PC-3 (cell line): ENCODE measurements around the gene USP9X. TPM values are rescaled to one million over a fixed set of nuclear protein-coding genes. Genes with fewer than 3 reads are reported as not detected.

ENCODE experiments used
- ATAC-seq: fragments of 200-7000 bp; cut with Tn5 transposase; 2 replicates; pipeline ENCODE4 v1.9.1; 2020; ENCODE audit warnings: mild to moderate bottlenecking, moderate library complexity
- BruUV-seq: library from RNA; stranded (reverse); fragments of 400-500 nt; replicated peaks from 2 replicates; lab custom pipeline; 2021; lab: Mats Ljungman, UMichigan
- CTCF ChIA-PET: fragments of 300-600 bp; sonication (Branson Sonifier 250); formaldehyde crosslinking; loops from one replicate; lab custom pipeline; 2022; ENCODE audit warnings: antibody characterized with exemption; lab: Charles Lee
- POLR2A ChIA-PET: fragments of 300-600 bp; sonication (Branson Sonifier 250); formaldehyde crosslinking; loops from one replicate; lab custom pipeline; 2022; ENCODE audit warnings: antibody characterized with exemption; ENCODE audit not compliant: unreplicated experiment; lab: Charles Lee
- DNase-seq: peaks from one replicate; pipeline ENCODE4 v3.0.0-alpha.2; 2015
- H2AFZ ChIP-seq: fragments of 300-600 bp; sonication (generic); 2 replicates; pipeline ENCODE4 v1.6.0; 2016; ENCODE audit warnings: antibody characterized with exemption, low read length
- H3F3A ChIP-seq: fragments of 300-600 bp; sonication (generic); one replicate; pipeline ENCODE4 v1.6.0; 2017; ENCODE audit warnings: antibody characterized with exemption, low read length, control low read depth, mild to moderate bottlenecking; ENCODE audit not compliant: unreplicated experiment
- H3K27ac ChIP-seq: fragments of 300-600 bp; sonication (generic); 2 replicates; pipeline ENCODE4 v1.5.1; 2016; ENCODE audit warnings: mild to moderate bottlenecking, low read length
- H3K27me3 ChIP-seq: fragments of 300-600 bp; sonication (generic); 2 replicates; pipeline ENCODE4 v1.6.1; 2016; ENCODE audit warnings: low read length, mixed read lengths
- H3K36me3 ChIP-seq: fragments of 300-600 bp; sonication (generic); 2 replicates; pipeline ENCODE4 v1.6.1; 2016; ENCODE audit warnings: low read depth, mixed run types, low read length, mixed read lengths
- H3K4me1 ChIP-seq: fragments of 300-600 bp; sonication (generic); 2 replicates; pipeline ENCODE4 v1.5.1; 2016; ENCODE audit warnings: low read length; ENCODE audit not compliant: insufficient read depth
- H3K4me2 ChIP-seq: fragments of 300-600 bp; sonication (generic); 2 replicates; pipeline ENCODE4 v1.6.0; 2016; ENCODE audit warnings: low read length
- H3K4me3 ChIP-seq: fragments of 300-600 bp; sonication (generic); 2 replicates; pipeline ENCODE4 v1.5.1; 2016; ENCODE audit warnings: mild to moderate bottlenecking, low read length, mixed read lengths
- H3K79me2 ChIP-seq: fragments of 300-600 bp; sonication (generic); 2 replicates; pipeline ENCODE4 v1.6.1; 2017; ENCODE audit warnings: low read length, mixed read lengths
- H3K9ac ChIP-seq: fragments of 300-600 bp; sonication (generic); 2 replicates; pipeline ENCODE4 v1.6.0; 2016; ENCODE audit warnings: mild to moderate bottlenecking, low read length
- H3K9me2 ChIP-seq: fragments of 300-600 bp; sonication (generic); replicated peaks from 2 replicates; pipeline ENCODE4 v1.6.1; 2016; ENCODE audit warnings: mixed run types, low read length, mixed read lengths
- H3K9me3 ChIP-seq: fragments of 300-600 bp; sonication (generic); 2 replicates; pipeline ENCODE4 v1.6.1; 2016; ENCODE audit warnings: low read length, mixed read lengths
- H4K20me1 ChIP-seq: fragments of 300-600 bp; sonication (generic); 2 replicates; pipeline ENCODE4 v1.6.1; 2016; ENCODE audit warnings: low read length, mixed read lengths
- CTCF ChIP-seq: fragments of 300-600 bp; sonication (generic); conservative IDR thresholded peaks from 2 replicates; pipeline ENCODE4 v1.5.1; 2017; ENCODE audit warnings: antibody characterized with exemption, low read depth, mild to moderate bottlenecking, low read length
- EZH2 ChIP-seq: fragments of 300-600 bp; sonication (generic); IDR thresholded peaks from one replicate; pipeline ENCODE4 v1.6.1; 2017; ENCODE audit warnings: antibody characterized with exemption, mild to moderate bottlenecking, low read length; ENCODE audit not compliant: unreplicated experiment
- EZH2phosphoT487 ChIP-seq: fragments of 300-600 bp; sonication (generic); IDR thresholded peaks from 2 replicates; pipeline ENCODE4 v1.6.1; 2018; ENCODE audit warnings: mild to moderate bottlenecking, antibody characterized with exemption, low read length, borderline replicate concordance
- intact Hi-C: fragments of 100-400 bp; cut with micrococcal nuclease; formaldehyde crosslinking; loops from 2 replicates; pipeline ENCODE4 v1.9.0; 2023
- total RNA-seq: library from RNA; depleted of rRNA; stranded (reverse); fragments of >200 nt; gene quantifications from 2 replicates; pipeline ENCODE4 v1.2.3, GENCODE V29; 2014

Gene USP9X
- total RNA-seq, 1 experiment from 2014 or later = 63.5 TPM

- TF ChIP-seq EZH2 = no peak
- TF ChIP-seq EZH2phosphoT487 = no peak
- Histone ChIP-seq H3K27me3 (no peaks in the 10 kb centered on the region), H2AFZ (no peak overlapping the region), H3K79me2 (no peaks in the 10 kb centered on the region), H3K9ac (no peak overlapping the region), H3F3A (no peaks in the 10 kb centered on the region), H3K27ac (no peak overlapping the region), H3K9me2 (no peaks in the 10 kb centered on the region), H3K9me3 (no peaks in the 10 kb centered on the region), H4K20me1 (no peaks in the 10 kb centered on the region), H3K4me3 (no peak overlapping the region), H3K4me1 (peaks cover 21% of the 10 kb centered on the region), H3K36me3 (peaks cover 57% of the 10 kb centered on the region), H3K4me2 (no peak overlapping the region)
- ChIA-PET CTCF (no interaction called here), POLR2A (no interaction called here)
- intact Hi-C loops = no loop called here
- BruUV-seq = no TSS peak
- no peak for ATAC-seq
- DNase-seq = no peak
Measured at GRCh38 chrX:41153957-41154356, 68.7 kb downstream of the USP9X start.

GRCh38 chrX:41164449-41164848 lies 79.2 kb downstream of the USP9X start:
- Histone ChIP-seq H3K4me3 (no peak overlapping the region), H3K9ac (no peak overlapping the region), H4K20me1 (no peaks in the 10 kb centered on the region), H3K9me2 (no peaks in the 10 kb centered on the region), H3K27ac (no peak overlapping the region), H3F3A (no peaks in the 10 kb centered on the region), H3K36me3 (peaks cover 15% of the 10 kb centered on the region), H2AFZ (no peak overlapping the region), H3K27me3 (no peaks in the 10 kb centered on the region), H3K4me1 (no peaks in the 10 kb centered on the region; the same call in 1 of the 2 replicates), H3K79me2 (no peaks in the 10 kb centered on the region), H3K9me3 (no peaks in the 10 kb centered on the region), H3K4me2 (no peak overlapping the region)
- no peak for ATAC-seq
- ChIA-PET CTCF (no interaction called here), POLR2A (no interaction called here)
- DNase-seq = no peak
- BruUV-seq = no TSS peak
- intact Hi-C loops = no loop called here
- TF ChIP-seq EZH2 (no peak), CTCF (no peak), EZH2phosphoT487 (no peak)

DNA sequence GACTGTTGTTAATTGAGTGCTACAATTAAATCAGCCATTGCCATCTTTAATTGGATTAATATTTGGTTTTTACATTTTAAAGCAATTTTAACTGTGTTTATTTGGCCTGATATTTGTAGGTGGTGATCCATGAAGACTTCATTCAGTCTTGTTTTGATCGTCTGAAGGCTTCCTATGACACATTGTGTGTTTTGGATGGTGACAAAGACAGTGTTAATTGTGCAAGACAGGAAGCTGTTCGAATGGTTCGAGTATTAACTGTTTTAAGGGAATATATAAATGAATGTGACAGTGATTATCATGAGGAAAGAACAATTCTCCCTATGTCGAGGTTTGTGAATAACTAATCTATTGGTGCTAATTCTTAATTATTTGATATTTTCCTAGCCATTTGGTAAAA lies 82.6 kb downstream of the USP9X start:
- intact Hi-C loops = no loop called here
- peaks cover 31% of the 10 kb centered on the region for H3K36me3 ChIP-seq
- BruUV-seq = no TSS peak

GRCh38 chrX:41176263-41176662 lies 91.0 kb downstream of the USP9X start:
- no peaks in the 10 kb centered on the region for H3K4me1 ChIP-seq
- H3F3A ChIP-seq = no peaks in the 10 kb centered on the region
- no peak overlapping the region for H3K4me3 ChIP-seq
- no peaks in the 10 kb centered on the region for H3K79me2 ChIP-seq
- no TSS peak for BruUV-seq
- TF ChIP-seq EZH2phosphoT487 (no peak), CTCF (no peak)
- 0 out of 2 replicates have a peak, but pooled peaks cover 8% of the 10 kb centered on the region for H4K20me1 ChIP-seq
- POLR2A ChIA-PET = no interaction called here
- H3K9me3 ChIP-seq = no peaks in the 10 kb centered on the region
- no peak overlapping the region for H3K27ac ChIP-seq
- H2AFZ ChIP-seq = no peak overlapping the region
- peaks cover 24% of the 10 kb centered on the region; the same call in 1 of the 2 replicates for H3K36me3 ChIP-seq
- intact Hi-C loops = no loop called here
- no peaks in the 10 kb centered on the region for H3K9me2 ChIP-seq
- DNase-seq (no peak), ATAC-seq (no peak)
- no peak overlapping the region for H3K9ac ChIP-seq
- no peak overlapping the region for H3K4me2 ChIP-seq
- CTCF ChIA-PET = no interaction called here
- no peaks in the 10 kb centered on the region for H3K27me3 ChIP-seq

More for the DNA sequence above, 82.6 kb downstream of the USP9X start:
- H3K79me2 ChIP-seq = no peaks in the 10 kb centered on the region
- H3K9ac ChIP-seq = no peak overlapping the region
- H4K20me1 ChIP-seq = no peaks in the 10 kb centered on the region
- ChIA-PET CTCF (no interaction called here), POLR2A (no interaction called here)
- DNase-seq = peak; percentile 3
- no peak overlapping the region for H3K27ac ChIP-seq
- H3K4me1 ChIP-seq = no peaks in the 10 kb centered on the region; the same call in 1 of the 2 replicates
- H3K9me2 ChIP-seq = no peaks in the 10 kb centered on the region
- ATAC-seq = no peak; the same call in 1 of the 2 replicates
- H3K4me3 ChIP-seq = no peak overlapping the region
- H3K27me3 ChIP-seq = no peaks in the 10 kb centered on the region
- no peak overlapping the region for H2AFZ ChIP-seq
- no peaks in the 10 kb centered on the region for H3F3A ChIP-seq
- no peak overlapping the region for H3K4me2 ChIP-seq
- TF ChIP-seq EZH2 (no peak), EZH2phosphoT487 (no peak)
- H3K9me3 ChIP-seq = no peaks in the 10 kb centered on the region
